Mucosa of rectum (tissue), 2 donors: Measurements from ENCODE around the gene TMEM151B.
"Not testable (repeated sequence)": the region's sequence is repeated elsewhere in the genome, so short reads cannot be mapped to it uniquely, and the experiment has no call there.

Source experiments
- H3K27ac ChIP-seq, 2 donors: one replicate each; pipeline ENCODE4 v1.7.0; 2013; ENCODE audit warnings: inconsistent platforms in 2 of 2, low read depth in 2 of 2, low read length in 2 of 2
- H3K27me3 ChIP-seq, 2 donors: one replicate each; pipeline ENCODE4 v1.7.0; 2013; ENCODE audit warnings: low read length in 2 of 2; ENCODE audit not compliant: control insufficient read depth in 2 of 2, insufficient read depth in 2 of 2
- H3K36me3 ChIP-seq, 2 donors: one replicate each; pipeline ENCODE4 v1.7.0; 2013; ENCODE audit warnings: low read length in 2 of 2; ENCODE audit not compliant: control insufficient read depth in 2 of 2, insufficient read depth in 2 of 2
- H3K4me1 ChIP-seq, 2 donors: one replicate each; pipeline ENCODE4 v1.7.0; 2013; ENCODE audit warnings: low read length in 2 of 2, mild to moderate bottlenecking in 1 of 2; ENCODE audit not compliant: control insufficient read depth in 2 of 2, insufficient read depth in 2 of 2
- H3K4me3 ChIP-seq, 2 donors: one replicate each; pipeline ENCODE4 v1.7.0; 2013; ENCODE audit warnings: low read length in 2 of 2
- H3K9ac ChIP-seq, 2 donors: one replicate each; pipeline ENCODE4 v1.7.0; 2013; ENCODE audit warnings: low read length in 2 of 2, low read depth in 1 of 2, mild to moderate bottlenecking in 1 of 2
- H3K9me3 ChIP-seq, 2 donors: one replicate each; pipeline ENCODE4 v1.7.0; 2013; ENCODE audit warnings: low read length in 2 of 2; ENCODE audit not compliant: control insufficient read depth in 2 of 2
- donor health status: healthy.
- donor health status: Normal muscosa, but diverticular disease.

Gene TMEM151B

GRCh38 chr6:44312901-44313788 lies 42.9 kb downstream of the TMEM151B start, which contains the start of gene AARS2:
Gene AARS2, minus strand, starts transcription at chr6:44313347. Its CDS starts 24 bp downstream, at chr6:44313323.
- H3K27ac ChIP-seq, result peak within 1 kb of the TSS; percentile 56 to 57
- H3K27me3 ChIP-seq, result no peaks in the 10 kb centered on the region
- peaks cover 24 to 26% of the 10 kb centered on the region in 2 donors for H3K36me3 ChIP-seq
- peak within 1 kb of the TSS; percentile 91 to 95 for H3K9ac ChIP-seq
- peaks cover 9 to 17% of the 10 kb centered on the region in 2 donors for H3K4me1 ChIP-seq
- peak within 1 kb of the TSS; percentile 91 to 94 for H3K4me3 ChIP-seq
- no peaks in the 10 kb centered on the region for H3K9me3 ChIP-seq

DNA sequence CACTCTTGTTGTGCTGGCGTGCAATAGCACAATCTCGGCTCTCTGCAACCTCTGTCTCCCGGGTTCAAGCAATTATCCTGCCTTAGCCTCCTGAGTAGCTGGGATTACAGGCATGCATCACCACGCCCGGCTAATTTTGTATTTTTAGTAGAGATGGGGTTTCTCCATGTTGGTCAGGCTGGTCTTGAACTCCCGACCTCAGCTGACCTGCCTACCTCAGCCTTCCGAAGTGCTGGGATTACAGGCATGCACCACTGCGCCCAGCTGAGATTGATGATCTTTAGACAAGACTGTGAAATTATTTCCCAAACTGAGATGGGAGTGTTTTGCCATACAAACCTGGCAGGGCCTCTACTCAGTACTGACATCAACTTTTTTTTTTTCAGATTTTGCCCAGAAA lies 44.4 kb downstream of the TMEM151B start:
- peaks cover 9 to 17% of the 10 kb centered on the region in 2 donors for H3K4me1 ChIP-seq
- H3K9ac ChIP-seq, H3K27me3 ChIP-seq, H3K27ac ChIP-seq, H3K4me3 ChIP-seq, H3K9me3 ChIP-seq: not testable (repeated sequence)
- H3K36me3 ChIP-seq, result peaks cover 14 to 17% of the 10 kb centered on the region in 2 donors

DNA sequence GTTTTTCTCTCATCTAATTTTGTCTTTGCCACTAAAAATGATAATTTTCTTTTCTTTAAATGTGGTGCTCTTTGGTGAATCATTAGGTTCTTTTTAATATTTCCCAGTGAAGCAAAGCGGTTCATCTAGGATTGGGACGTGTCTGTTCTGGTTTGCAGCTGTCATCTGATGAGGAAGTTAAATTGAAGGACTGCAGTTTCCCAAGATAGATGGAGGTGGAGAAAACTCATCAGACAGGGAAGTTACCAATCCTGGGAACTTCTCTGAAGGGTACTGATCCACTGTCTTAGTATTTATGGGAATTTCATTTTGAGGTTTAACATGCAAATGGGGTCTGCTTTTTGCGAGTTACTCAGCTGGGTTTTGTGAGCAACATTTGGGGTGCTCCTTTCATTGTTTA lies 45.3 kb downstream of the TMEM151B start:
- Histone ChIP-seq H3K36me3 (peaks cover 8 to 9% of the 10 kb centered on the region in 2 donors), H3K27me3 (no peaks in the 10 kb centered on the region), H3K9ac (no peak overlapping the region), H3K9me3 (no peaks in the 10 kb centered on the region), H3K4me3 (no peak overlapping the region), H3K27ac (no peak overlapping the region), H3K4me1 (peaks cover 6 to 11% of the 10 kb centered on the region in 2 donors)

GRCh38 chr6:44315951-44316350 lies 45.7 kb downstream of the TMEM151B start:
- Histone ChIP-seq H3K9me3 (no peaks in the 10 kb centered on the region), H3K27ac (no peak overlapping the region), H3K9ac (no peak overlapping the region), H3K27me3 (no peaks in the 10 kb centered on the region), H3K36me3 (peaks cover 4% of the 10 kb centered on the region in 2 donors), H3K4me3 (no peak overlapping the region), H3K4me1 (peaks cover 6 to 7% of the 10 kb centered on the region in 2 donors)

- H3K9ac ChIP-seq, result no peak overlapping the region
- no peak overlapping the region for H3K27ac ChIP-seq
- H3K4me1 ChIP-seq, result peaks cover 6% of the 10 kb centered on the region in 2 donors
- no peaks in the 10 kb centered on the region for H3K36me3 ChIP-seq
- no peaks in the 10 kb centered on the region for H3K27me3 ChIP-seq
- no peaks in the 10 kb centered on the region for H3K9me3 ChIP-seq
- H3K4me3 ChIP-seq, result no peak overlapping the region
Measured at GRCh38 chr6:44316481-44316880, 46.2 kb downstream of the TMEM151B start.

DNA sequence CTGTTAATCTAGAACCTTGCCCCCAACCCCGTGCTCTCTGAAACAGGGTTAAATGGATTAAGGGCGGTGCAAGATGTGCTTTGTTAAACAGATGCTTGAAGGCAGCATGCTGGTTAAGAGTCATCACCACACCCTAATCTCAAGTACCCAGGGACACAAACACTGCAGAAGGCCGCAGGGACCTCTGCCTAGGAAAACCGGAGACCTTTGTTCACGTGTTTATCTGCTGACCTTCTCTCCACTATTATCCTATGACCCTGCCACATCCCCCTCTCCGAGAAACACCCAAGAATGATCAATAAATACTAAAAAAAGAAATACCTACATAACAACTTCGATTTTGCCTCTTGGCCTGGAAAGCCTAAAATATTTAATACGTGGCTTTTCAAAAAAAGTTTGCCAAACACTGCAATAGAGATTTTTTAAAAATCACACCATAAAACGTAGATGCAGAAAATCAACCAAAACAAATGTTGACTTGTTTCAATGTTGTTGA lies 46.9 kb downstream of the TMEM151B start:
- not testable (repeated sequence) for H3K9me3 ChIP-seq, H3K4me1 ChIP-seq, H3K4me3 ChIP-seq, H3K27me3 ChIP-seq, H3K9ac ChIP-seq, H3K27ac ChIP-seq, H3K36me3 ChIP-seq

DNA sequence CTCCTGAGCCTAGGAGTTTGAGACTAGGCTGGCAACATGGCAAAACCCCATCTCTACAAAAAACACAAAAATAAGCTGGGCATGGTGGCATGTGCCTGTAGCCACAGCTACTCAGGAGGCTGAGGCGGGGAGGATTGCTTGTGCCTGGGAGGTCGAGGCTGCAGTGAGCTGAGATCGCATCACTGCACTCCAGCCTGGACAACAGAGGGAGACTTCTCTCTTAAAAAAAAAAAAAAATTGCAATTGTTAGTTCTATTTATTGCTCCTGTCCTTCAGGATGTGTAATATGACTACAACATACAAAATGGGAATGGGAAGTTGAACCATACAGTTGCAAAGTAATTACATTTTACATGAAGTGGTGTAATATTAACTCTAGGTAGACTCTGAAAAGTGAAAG lies 51.0 kb downstream of the TMEM151B start:
- Histone ChIP-seq H3K27ac (no peak overlapping the region), H3K27me3 (no peaks in the 10 kb centered on the region), H3K9ac (no peak overlapping the region), H3K4me1 (no peaks in the 10 kb centered on the region), H3K36me3 (no peaks in the 10 kb centered on the region), H3K9me3 (no peaks in the 10 kb centered on the region), H3K4me3 (no peak overlapping the region)

GRCh38 chr6:44327096-44327495 lies 56.8 kb downstream of the TMEM151B start:
- H3K9me3 ChIP-seq, result no peaks in the 10 kb centered on the region
- peaks cover 3 to 10% of the 10 kb centered on the region in 2 donors for H3K27me3 ChIP-seq
- H3K27ac ChIP-seq, result no peak overlapping the region
- H3K9ac ChIP-seq, result no peak overlapping the region
- no peaks in the 10 kb centered on the region for H3K4me1 ChIP-seq
- no peak overlapping the region for H3K4me3 ChIP-seq
- H3K36me3 ChIP-seq, result no peaks in the 10 kb centered on the region

GRCh38 chr6:44327760-44328159 lies 57.5 kb downstream of the TMEM151B start:
- H3K36me3 ChIP-seq, result no peaks in the 10 kb centered on the region
- no peak overlapping the region for H3K27ac ChIP-seq
- H3K27me3 ChIP-seq, result peaks cover 3 to 13% of the 10 kb centered on the region in 2 donors
- H3K9ac ChIP-seq, result no peak overlapping the region
- H3K9me3 ChIP-seq, result no peaks in the 10 kb centered on the region
- no peak overlapping the region for H3K4me3 ChIP-seq
- H3K4me1 ChIP-seq, result no peaks in the 10 kb centered on the region

DNA sequence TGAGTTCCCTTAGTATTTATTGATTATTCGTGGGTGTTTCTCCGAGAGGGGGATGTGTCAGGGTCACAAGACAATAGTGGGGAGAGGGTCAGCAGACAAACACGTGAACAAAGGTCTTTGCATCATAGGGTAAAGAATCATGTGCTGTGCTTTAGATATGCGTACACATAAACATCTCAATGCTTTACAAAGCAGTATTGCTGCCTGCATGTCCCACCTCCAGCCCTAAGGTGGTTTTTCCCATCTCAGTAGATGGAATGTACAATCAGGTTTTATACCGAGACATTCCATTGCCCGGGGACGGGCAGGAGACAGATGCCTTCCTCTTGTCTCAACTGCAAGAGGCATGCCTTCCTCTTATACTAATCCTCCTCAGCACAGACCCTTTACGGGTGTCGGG lies 58.0 kb downstream of the TMEM151B start:
- not testable (repeated sequence) for H3K27ac ChIP-seq, H3K4me1 ChIP-seq, H3K9me3 ChIP-seq, H3K9ac ChIP-seq, H3K4me3 ChIP-seq, H3K36me3 ChIP-seq
- peaks cover 3 to 14% of the 10 kb centered on the region in 2 donors for H3K27me3 ChIP-seq
